OCI-LY7 (cell line): ENCODE results near the gene MAP3K7. TPM values are rescaled to one million over a fixed set of nuclear protein-coding genes. Genes with fewer than 3 reads are reported as not detected.

ENCODE experiments used
- BruUV-seq: library from RNA; stranded (reverse); fragments of 400-500 nt; replicated peaks from 2 replicates; lab custom pipeline; 2021; lab: Mats Ljungman, UMichigan
- CTCF ChIA-PET: fragments of 300-600 bp; sonication (Branson Sonifier 250); formaldehyde crosslinking; loops from one replicate; lab custom pipeline; 2022; ENCODE audit warnings: antibody characterized with exemption; ENCODE audit not compliant: unreplicated experiment; lab: Charles Lee
- POLR2A ChIA-PET: fragments of 300-600 bp; sonication (Branson Sonifier 250); formaldehyde crosslinking; loops from one replicate; lab custom pipeline; 2022; ENCODE audit warnings: antibody characterized with exemption; lab: Charles Lee
- DNase-seq: peaks from one replicate; pipeline ENCODE4 v3.0.0-alpha.2; 2015; ENCODE audit warnings: low spot score
- H2AFZ ChIP-seq: fragments of 200-600 bp; sonication (generic), shearing (Covaris generic); 2 replicates; pipeline ENCODE4 v1.6.1; 2014; ENCODE audit warnings: mild to moderate bottlenecking, antibody characterized with exemption, low read length, moderate library complexity
- H3K27ac ChIP-seq: fragments of 200-600 bp; sonication (generic); 2 replicates; pipeline ENCODE4 v1.5.1; 2014; ENCODE audit warnings: mixed run types, low read depth, mild to moderate bottlenecking, moderate library complexity, low read length, inconsistent platforms; ENCODE audit not compliant: poor library complexity, severe bottlenecking
- H3K36me3 ChIP-seq: fragments of 200-600 bp; sonication (generic); 2 replicates; pipeline ENCODE4 v1.6.1; 2014; ENCODE audit warnings: mild to moderate bottlenecking, antibody characterized with exemption, low read length, moderate library complexity, mixed read lengths; ENCODE audit not compliant: insufficient read depth
- H3K4me1 ChIP-seq: fragments of 200-600 bp; sonication (generic); 2 replicates; pipeline ENCODE4 v1.5.1; 2014; ENCODE audit warnings: mild to moderate bottlenecking, low read length; ENCODE audit not compliant: insufficient read depth, poor library complexity, severe bottlenecking
- H3K4me2 ChIP-seq: fragments of 200-600 bp; sonication (generic); 2 replicates; pipeline ENCODE4 v1.6.1; 2014; ENCODE audit warnings: mild to moderate bottlenecking, low read length
- H3K4me3 ChIP-seq: fragments of 200-600 bp; sonication (generic); 2 replicates; pipeline ENCODE4 v1.5.1; 2014; ENCODE audit warnings: mild to moderate bottlenecking, low read depth, low read length; ENCODE audit not compliant: poor library complexity, severe bottlenecking
- H3K79me2 ChIP-seq: fragments of 200-600 bp; sonication (generic); 2 replicates; pipeline ENCODE4 v1.6.1; 2016; ENCODE audit warnings: low read depth, mild to moderate bottlenecking, low read length, moderate library complexity, mixed read lengths; ENCODE audit not compliant: insufficient read depth
- H3K9me2 ChIP-seq: fragments of 200-600 bp; sonication (generic); 2 replicates; pipeline ENCODE4 v1.6.1; 2016; ENCODE audit warnings: mild to moderate bottlenecking, low read length, mixed read lengths; ENCODE audit not compliant: insufficient read depth
- H3K9me3 ChIP-seq: fragments of 200-600 bp; sonication (generic); 2 replicates; pipeline ENCODE4 v1.6.1; 2014; ENCODE audit warnings: mild to moderate bottlenecking, mixed run types, low read length, mixed read lengths
- H4K20me1 ChIP-seq: fragments of 200-600 bp; sonication (generic); 2 replicates; pipeline ENCODE4 v1.6.1; 2014; ENCODE audit warnings: mild to moderate bottlenecking, antibody characterized with exemption, low read length, moderate library complexity, mixed read lengths; ENCODE audit not compliant: insufficient read depth
- EZH2phosphoT487 ChIP-seq: fragments of 200-600 bp; sonication (generic); IDR thresholded peaks from 2 replicates; pipeline ENCODE4 v1.6.1; 2018; ENCODE audit warnings: low read depth, borderline replicate concordance, mild to moderate bottlenecking, mixed run types, antibody characterized with exemption, low read length, moderate library complexity, mixed read lengths
- intact Hi-C: fragments of 100-400 bp; cut with micrococcal nuclease; formaldehyde crosslinking; loops from one replicate; pipeline ENCODE4 v1.10.0; 2022; ENCODE audit not compliant: unreplicated experiment
- total RNA-seq, 2 experiments: library from RNA; depleted of rRNA in 1 of 2; stranded (reverse); fragments of >200 nt in 1 of 2; shearing (Covaris generic) in 1 of 2; gene quantifications; 2 replicates each; pipeline ENCODE4 v1.2.3, GENCODE V29; 2014 to 2022
- TF ChIP-seq, protein P1 (sequence below): fragments of 200-600 bp; sonication (generic); conservative IDR thresholded peaks from 2 replicates; pipeline ENCODE4 v1.5.1; 2014; ENCODE audit warnings: mild to moderate bottlenecking, antibody characterized with exemption, low read length, moderate library complexity, mixed read lengths

MAP3K7 gene
- total RNA-seq, 2 experiments from 2014 or later, result 29.5 to 45.7 TPM

GRCh38 chr6:90514496-90514895, 72.4 kb downstream of the MAP3K7 start:
- no peaks in the 10 kb centered on the region for H3K9me2 ChIP-seq
- TF ChIP-seq, protein P1, sequence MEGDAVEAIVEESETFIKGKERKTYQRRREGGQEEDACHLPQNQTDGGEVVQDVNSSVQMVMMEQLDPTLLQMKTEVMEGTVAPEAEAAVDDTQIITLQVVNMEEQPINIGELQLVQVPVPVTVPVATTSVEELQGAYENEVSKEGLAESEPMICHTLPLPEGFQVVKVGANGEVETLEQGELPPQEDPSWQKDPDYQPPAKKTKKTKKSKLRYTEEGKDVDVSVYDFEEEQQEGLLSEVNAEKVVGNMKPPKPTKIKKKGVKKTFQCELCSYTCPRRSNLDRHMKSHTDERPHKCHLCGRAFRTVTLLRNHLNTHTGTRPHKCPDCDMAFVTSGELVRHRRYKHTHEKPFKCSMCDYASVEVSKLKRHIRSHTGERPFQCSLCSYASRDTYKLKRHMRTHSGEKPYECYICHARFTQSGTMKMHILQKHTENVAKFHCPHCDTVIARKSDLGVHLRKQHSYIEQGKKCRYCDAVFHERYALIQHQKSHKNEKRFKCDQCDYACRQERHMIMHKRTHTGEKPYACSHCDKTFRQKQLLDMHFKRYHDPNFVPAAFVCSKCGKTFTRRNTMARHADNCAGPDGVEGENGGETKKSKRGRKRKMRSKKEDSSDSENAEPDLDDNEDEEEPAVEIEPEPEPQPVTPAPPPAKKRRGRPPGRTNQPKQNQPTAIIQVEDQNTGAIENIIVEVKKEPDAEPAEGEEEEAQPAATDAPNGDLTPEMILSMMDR, result no peak
- no peak for TF ChIP-seq EZH2phosphoT487
- no peak overlapping the region for H3K27ac ChIP-seq
- H3K4me3 ChIP-seq, result no peak overlapping the region
- no TSS peak for BruUV-seq
- no peak overlapping the region for H2AFZ ChIP-seq
- no peaks in the 10 kb centered on the region for H3K4me1 ChIP-seq
- no peaks in the 10 kb centered on the region for H4K20me1 ChIP-seq
- ChIA-PET POLR2A (interaction anchor here (1.3 kb wide), 1 partner anchor 73 kb away, joined by 3 read pairs; no protein-coding TSS in a partner anchor), CTCF (no interaction called here)
- intact Hi-C loops, result loop anchor here (5.0 kb wide), 1 partner anchor 48 kb away; no protein-coding TSS in a partner anchor
- DNase-seq, result no peak
- no peak overlapping the region for H3K4me2 ChIP-seq
- H3K36me3 ChIP-seq, result peaks cover 60% of the 10 kb centered on the region
- no peaks in the 10 kb centered on the region for H3K9me3 ChIP-seq
- no peaks in the 10 kb centered on the region for H3K79me2 ChIP-seq

GRCh38 chr6:90508753-90509152, 78.1 kb downstream of the MAP3K7 start:
- H3K9me3 ChIP-seq, result no peaks in the 10 kb centered on the region
- no peaks in the 10 kb centered on the region for H3K9me2 ChIP-seq
- POLR2A ChIA-PET, result interaction anchor here (0.6 kb wide), 2 partner anchors 32 to 360 kb away, joined by 3 read pairs; no protein-coding TSS in a partner anchor
- CTCF ChIA-PET, result no interaction called here
- intact Hi-C loops, result loop anchor here (5.0 kb wide), 1 partner anchor 354 kb away; no protein-coding TSS in a partner anchor
- no peak for TF ChIP-seq EZH2phosphoT487
- TF ChIP-seq, protein P1, result peak; percentile 68
- H3K4me2 ChIP-seq, result no peak overlapping the region
- peaks cover 8% of the 10 kb centered on the region for H3K36me3 ChIP-seq
- H3K4me1 ChIP-seq, result no peaks in the 10 kb centered on the region
- DNase-seq, result peak; percentile 16
- H4K20me1 ChIP-seq, result no peaks in the 10 kb centered on the region
- H3K27ac ChIP-seq, result no peak overlapping the region
- BruUV-seq, result no TSS peak
- no peaks in the 10 kb centered on the region for H3K79me2 ChIP-seq
- no peak overlapping the region for H2AFZ ChIP-seq
- H3K4me3 ChIP-seq, result no peak overlapping the region

DNA sequence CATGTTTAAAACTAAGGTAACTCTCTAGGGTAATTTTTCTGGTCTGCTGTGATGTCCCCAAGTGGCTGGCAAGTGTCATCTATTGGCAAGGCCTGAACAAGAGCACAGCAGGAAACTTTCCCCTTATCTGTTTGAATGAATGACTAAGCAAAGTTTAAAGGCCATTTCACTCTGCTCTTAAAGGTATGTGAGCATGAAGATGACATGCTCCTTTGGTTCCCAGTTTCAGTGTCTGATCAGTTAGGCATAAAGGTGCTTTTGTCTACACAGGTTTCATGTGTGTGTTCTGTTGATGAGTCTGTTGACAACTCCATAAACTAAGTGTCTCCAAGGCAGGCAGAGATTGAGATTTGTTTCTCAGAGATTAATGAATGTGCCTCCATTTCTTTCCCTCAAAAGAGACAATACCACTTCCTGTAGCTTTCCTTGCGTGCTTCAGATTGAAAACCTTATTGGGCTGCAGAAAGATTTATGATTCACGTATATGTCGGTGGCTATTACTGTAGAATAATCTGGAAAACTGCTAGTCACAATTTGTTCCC, 83.9 kb downstream of the MAP3K7 start:
- Histone ChIP-seq H3K27ac (no peak overlapping the region), H3K36me3 (no peaks in the 10 kb centered on the region), H3K9me3 (no peaks in the 10 kb centered on the region), H4K20me1 (no peaks in the 10 kb centered on the region), H3K4me1 (no peaks in the 10 kb centered on the region), H2AFZ (no peak overlapping the region), H3K4me3 (no peak overlapping the region), H3K4me2 (no peak overlapping the region), H3K9me2 (no peaks in the 10 kb centered on the region), H3K79me2 (no peaks in the 10 kb centered on the region)
- TF ChIP-seq EZH2phosphoT487, result no peak
- no TSS peak for BruUV-seq
- ChIA-PET POLR2A (interaction anchor here (0.7 kb wide), 1 partner anchor 50 kb away, joined by 4 read pairs; no protein-coding TSS in a partner anchor), CTCF (no interaction called here)
- DNase-seq, result no peak
- intact Hi-C loops, result no loop called here
